Stromal cell of bone marrow (primary cell): ENCODE measurements around the gene CABP7.
"Not testable (repeated sequence)": the region's sequence is repeated elsewhere in the genome, so short reads cannot be mapped to it uniquely, and the experiment has no call there.

Experiments used
- DNase-seq: peaks from one replicate; pipeline ENCODE4 v3.0.0-alpha.2; 2012; ENCODE audit warnings: low read depth

Gene CABP7

DNA sequence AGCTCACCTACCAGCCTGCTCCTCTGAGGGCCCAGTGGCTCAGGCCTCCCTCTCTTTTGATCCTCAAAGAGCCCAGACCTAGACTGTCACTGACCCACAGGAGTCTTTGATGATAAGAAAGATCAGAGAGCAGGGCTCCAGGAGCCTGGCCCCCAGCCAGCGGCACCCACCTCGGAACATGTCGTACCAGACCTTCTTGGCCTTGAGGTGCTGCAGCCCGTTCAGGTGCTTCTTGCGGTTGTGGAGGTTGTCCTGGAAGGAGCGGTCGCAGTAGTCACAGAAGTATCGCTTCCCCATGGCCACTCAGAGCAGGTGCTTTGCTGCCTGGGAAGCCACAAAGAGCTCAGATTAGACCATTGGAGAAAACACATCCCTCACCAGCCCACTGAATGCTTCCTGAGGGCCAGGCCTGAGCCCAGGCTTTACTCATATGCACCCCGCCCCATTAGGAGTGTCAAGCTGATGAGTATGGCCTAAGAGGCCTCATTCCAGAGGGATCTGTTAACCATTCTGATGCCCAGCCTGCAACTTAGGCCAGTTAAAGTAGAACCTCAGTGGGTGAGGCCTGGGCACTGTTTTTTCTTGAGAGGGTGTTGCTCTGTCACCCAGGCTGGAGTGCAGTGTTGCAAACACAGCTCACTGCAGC, 28.6 kb downstream of the CABP7 start:
- DNase-seq: no peak

DNA sequence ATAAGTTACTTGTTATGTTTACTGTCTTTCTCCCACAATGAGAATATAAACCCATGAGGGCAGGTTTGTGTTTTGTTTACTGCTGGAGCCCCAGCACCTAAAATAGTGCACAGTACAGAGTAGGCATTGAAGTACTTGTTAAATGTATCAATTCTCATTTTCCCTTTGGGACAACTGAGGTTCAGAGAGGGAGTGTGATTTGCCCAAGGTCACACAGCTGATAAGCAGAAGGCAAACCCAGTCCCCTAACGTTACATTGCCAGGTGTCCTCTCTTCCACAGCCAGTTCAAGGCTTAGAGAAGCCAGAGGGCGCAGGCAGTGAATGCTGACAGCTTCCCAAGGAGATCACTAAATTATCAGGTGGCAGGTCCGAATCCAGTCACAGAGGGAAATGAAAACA, 30.2 kb downstream of the CABP7 start:
- no peak for DNase-seq

DNA sequence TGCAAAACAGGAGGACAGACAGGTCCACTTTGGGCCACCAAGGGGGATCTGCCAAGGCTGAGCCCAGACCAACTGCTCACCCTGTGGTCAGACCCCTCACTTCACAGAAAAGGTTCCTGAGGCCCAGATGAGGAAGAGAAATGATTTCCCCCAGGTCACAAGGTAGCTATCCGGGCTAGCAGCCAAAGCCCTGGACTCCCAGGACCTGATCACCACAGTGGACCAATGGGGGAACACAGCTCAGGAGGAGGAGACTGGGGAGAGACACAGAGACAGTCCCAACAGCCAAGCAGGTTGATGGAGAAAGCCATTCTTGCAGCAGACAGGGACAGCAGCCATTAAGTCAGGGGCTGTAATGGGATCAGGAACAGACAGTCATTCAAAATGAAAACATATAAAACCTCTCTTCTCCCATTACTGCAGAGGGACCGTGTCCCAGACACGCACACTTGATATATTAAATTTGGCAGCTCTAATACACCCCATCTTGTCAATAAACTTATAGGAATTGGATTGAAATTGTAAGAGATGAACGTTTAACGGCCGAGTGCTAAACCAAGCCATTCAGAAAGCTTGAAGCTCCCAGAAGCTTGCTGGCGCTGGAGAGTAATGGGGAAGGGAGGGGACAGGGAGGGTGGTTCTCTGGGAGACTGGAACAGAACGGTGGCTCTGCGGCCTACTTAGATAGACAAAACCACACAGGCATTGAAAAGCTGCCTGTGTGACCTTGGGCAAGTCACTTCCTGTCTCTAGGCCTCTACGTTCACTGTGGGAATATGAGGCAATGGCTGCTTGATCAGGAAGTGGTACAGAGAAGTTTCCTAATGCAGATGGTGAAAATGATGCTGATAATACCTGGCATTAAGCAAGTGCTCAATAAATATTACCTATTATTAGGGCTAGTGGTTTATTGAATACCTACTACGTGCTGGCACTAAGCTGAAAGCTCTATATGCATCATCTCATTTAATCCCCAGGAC, 31.0 kb downstream of the CABP7 start:
- DNase-seq: no peak

DNA sequence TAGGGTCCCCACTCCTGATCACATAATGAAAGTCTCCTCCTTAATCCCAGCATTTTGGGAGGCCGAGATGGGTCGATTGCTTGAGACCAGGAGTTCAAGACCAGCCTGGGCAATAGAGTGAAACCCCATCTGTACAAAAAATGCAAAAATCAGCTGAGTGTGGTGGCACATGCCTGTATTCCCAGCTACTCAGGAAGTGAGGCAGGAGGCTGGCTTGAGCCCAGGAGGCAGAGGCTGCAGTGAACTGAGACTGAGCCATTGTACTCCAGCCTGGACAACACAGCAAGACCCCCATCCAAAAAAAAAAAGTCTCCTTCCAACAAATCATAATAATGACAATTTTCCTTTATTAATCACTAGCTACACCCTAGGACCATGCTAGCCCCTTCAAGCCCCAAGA, 31.9 kb downstream of the CABP7 start:
- no peak for DNase-seq

DNA sequence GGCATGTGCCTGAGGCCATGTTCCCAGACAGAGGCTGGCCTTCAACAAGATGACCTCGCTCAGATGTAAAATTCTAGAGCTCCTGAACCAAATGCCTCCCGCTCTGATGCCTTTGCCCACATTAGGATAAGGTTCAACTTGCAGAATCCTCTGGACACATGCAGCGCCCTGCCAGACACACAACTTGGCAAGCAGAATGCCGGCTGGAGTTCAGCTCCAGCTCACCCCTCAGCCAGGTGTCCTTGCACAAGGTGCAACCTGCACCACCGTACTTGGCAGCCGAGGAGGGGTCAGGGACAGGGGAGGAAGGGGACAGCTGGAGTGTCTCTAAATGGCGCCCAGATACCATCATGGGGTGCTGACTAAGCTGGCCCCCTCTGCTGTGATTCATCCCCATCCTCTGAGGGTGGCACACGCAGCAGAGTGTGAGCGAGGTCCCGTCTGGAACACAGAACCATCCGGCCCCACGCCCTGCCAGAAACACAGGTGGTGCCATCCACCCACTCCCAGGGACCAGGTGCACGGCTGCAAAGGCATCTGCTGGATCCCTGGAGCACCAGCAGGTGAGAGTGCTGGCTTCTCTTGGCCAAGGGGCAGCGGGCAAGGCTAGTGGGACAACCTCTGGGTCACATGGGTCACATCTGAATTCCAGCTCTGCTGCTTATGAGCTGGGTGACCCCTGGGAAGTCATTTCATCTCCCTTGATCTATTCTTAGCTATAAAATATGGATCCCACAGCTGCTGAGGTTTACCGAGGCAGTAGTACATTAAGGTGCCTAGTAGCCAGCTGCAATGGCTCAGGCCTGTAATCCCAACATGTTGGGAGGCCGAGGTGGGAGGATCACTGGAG, 34.2 kb downstream of the CABP7 start:
- no peak for DNase-seq

DNA sequence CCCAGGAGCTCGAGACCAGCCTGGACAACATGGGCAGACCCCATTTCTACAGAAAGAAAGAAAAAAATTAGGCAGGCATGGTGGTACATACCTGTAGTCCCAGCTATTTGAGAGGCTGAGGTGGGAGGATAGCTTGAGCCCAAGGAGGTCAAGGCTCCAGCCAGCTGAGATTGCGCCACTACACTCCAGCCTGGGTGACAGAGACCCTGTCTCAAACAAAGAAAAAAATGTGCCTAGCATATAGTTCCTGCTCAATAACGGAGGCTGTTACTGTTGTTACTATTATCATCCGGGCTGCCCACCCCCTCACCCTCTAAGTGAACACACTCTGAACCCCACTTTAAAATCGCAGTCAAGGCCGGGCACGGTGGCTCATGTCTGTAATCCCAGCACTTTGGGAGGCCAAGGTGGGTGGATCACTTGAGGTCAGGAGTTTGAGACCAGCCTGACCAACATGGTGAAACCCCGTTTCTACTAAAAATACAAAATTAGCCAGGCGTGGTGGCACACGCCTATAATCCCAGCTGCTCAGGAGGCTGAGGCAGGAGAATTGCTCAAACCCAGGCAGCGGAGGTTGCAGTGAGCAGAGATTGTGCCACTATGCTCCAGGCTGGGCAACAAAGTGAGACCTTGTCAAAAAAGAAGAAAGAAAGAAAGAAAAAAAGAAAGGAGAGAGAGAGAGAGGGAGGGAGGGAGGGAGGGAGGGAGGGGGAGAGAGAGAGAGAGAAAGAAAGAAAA, 35.0 kb downstream of the CABP7 start:
- DNase-seq: not testable (repeated sequence)

DNA sequence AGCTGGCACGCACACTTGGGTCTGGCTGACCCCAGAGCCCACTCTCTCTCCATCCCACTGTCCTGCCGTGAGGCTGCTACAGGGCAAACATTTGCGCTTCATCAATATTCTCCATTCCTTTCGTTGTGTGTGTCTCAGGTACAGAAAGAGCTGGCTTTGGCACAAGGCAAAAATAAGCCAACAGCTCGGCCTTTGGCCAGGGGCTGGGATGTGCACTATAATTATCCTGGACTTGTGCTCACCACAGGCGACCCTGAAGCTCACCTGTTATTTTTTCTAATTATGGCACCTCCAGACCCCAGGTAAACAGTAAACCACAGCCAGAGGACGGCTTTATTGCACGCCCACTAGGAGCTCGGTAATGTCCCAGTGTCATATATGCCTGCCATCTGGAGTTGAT, 36.1 kb downstream of the CABP7 start:
- DNase-seq: no peak

DNA sequence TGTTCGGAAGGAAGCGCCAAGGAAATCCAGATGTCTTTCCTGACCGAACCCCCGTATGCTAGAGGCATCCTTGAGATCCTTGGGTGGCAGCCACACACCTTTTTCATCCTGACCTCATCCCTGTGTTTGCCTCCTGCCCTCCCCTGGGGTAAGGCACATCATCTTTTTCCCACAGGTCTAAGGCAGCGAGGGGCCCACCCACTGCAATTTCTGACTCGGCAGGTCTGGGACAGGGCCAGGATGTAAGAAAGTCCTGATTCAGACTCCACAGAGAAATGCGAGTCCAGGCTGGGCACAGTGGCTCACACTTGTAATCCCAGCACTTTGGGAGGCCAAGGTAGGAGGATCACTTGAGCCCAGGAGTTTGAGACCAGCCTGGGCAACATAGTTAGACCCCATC, 36.5 kb downstream of the CABP7 start:
- DNase-seq: no peak

DNA sequence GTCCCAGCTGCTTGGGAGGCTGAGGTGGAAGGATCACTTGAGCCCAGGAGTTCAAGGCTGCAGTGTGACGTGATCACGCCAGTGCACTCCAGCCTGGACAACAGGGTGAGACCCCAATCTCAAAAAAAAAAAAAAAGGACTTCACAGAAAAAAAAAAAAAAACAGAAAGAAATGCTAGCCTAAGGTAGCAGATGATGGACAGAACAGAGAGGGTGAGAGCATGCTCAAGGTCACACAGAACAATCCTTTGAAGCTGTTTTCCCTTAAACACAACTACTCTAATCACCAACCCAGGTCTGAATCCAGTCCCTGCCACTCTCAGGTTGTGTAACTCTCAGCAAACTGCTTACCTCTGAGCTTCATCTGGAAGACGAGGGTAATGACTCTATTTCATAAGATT, 37.3 kb downstream of the CABP7 start:
- no peak for DNase-seq

DNA sequence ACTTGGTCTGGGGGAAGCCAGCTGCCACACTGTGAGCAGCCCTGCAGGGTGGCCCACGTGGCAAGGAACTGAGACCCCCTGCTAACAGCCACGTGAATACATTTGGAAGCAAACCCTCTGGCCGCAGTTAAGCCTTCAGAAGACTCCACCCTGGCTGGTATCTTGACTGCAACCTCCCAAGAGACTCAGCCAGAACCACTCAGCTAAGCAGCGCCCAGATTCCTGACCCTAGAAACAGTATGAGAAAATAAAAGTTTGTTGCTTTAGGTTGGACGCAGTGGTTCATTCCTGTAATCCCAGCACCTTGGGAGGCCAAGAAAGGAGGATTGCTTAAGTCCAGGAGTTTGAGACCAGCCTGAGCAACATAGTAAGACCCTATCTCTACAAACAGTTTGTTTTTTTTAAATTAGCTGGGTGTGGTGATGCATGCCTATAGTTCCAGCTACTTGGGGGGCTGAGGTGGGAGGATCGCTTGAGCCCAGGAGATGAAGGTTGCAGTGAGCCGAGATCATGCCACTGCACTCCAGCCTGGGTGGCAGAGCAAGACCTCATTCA, 38.3 kb downstream of the CABP7 start:
- no peak for DNase-seq

DNA sequence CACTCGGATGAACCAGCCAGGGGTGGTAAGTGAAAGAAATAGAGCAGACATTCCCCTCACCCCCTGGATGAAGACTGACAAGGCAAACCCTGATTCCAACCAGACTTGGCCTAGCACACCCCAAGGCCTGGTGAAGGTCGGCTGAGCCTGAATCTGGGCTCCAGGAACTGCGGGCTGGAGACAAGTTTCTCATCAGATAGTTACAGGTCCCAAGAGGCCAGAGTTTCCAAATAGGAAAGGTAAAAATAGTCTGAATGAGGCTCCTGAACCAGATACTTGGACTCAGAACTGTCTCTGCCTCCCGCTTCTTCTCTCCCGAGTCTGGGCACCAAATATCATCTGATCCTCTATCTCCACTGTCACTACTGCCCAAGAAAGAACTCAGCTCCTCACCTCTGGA, 39.2 kb downstream of the CABP7 start:
- DNase-seq: no peak

DNA sequence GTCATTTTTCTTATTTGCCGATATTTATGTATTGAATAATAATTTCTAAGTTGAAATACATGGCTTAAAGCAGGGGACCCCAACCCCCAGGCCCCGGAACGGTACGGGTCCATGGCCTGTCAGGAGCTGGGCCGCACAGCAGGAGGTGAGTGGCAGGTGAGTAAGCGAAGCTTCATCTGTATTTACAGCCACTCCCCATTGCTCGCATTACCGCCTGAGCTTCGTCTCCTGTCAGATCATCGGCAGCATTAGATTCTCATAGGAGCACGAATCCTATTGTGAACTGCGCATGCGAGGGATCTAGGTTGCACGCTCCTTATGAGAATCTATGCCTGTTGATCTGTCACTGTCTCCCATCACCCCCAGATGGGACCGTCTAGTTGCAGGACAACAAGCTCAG, 42.5 kb downstream of the CABP7 start:
- DNase-seq: no peak

DNA sequence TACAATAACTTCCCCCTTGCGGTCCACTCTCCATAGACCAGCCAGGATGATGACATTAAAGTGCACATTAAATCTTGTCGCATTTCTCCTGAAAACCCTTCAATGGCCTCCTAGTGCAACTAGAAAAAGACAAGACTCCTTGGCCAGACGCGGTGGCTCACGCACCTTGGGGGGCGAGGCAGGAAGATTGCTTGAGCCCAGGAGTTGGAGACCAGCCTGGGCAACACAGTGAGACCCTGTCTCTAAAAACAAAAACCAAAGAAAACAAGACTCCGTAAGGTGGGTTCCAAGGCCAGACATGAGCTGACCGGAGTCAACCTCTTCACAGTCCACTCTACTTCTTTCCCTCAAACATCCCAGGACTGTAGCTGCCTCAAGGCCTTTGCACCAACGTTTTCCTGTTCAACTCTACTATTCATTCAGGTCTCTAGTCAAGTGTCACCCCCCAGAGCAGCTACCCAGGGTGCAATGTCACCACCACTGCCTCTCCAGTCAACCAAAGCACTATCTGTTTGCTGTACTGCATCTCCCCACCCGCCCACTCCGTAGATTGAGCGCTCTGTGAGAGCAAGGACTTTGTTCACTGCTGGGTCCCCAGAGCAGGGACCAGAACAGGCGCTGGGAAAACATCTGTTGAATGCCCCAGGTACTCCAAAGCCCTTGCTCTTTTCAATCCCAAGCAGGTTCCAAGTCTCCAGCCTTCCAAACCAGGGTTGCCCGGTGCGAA, 46.3 kb downstream of the CABP7 start:
- DNase-seq: no peak

DNA sequence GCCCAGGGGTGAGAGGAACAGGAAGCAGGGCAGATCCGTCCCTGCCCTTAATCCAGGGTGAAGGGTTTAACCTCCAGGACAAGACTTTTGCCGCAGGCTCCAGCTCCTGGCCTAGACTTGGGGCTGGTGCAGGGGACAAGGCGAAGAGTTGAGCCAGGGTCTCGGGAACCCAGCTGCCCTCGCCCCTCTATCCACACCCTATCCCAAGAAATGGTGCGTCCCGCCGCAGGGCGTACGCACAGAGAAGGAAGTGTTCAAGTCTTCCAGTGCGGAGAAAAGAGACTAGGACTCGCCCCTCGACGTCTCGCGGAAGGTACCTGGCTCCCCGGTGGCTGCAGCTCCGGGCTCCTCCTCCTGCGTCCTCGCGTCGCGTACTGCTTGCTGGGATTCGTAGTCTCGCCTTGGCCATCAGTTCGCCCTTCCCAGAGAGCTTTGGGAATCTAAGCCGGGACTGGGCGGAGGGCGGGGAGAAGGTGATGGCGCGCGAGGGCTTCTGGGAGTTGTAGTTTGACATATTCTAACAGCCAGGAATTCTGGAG, 46.9 kb downstream of the CABP7 start, which contains the start of gene ZMAT5:
Gene ZMAT5 (minus strand): TSS at position 376 of the 539 bp plus-strand sequence. CDS start 18,463 bp downstream, outside the sequence.
- peak; percentile 95 for DNase-seq

DNA sequence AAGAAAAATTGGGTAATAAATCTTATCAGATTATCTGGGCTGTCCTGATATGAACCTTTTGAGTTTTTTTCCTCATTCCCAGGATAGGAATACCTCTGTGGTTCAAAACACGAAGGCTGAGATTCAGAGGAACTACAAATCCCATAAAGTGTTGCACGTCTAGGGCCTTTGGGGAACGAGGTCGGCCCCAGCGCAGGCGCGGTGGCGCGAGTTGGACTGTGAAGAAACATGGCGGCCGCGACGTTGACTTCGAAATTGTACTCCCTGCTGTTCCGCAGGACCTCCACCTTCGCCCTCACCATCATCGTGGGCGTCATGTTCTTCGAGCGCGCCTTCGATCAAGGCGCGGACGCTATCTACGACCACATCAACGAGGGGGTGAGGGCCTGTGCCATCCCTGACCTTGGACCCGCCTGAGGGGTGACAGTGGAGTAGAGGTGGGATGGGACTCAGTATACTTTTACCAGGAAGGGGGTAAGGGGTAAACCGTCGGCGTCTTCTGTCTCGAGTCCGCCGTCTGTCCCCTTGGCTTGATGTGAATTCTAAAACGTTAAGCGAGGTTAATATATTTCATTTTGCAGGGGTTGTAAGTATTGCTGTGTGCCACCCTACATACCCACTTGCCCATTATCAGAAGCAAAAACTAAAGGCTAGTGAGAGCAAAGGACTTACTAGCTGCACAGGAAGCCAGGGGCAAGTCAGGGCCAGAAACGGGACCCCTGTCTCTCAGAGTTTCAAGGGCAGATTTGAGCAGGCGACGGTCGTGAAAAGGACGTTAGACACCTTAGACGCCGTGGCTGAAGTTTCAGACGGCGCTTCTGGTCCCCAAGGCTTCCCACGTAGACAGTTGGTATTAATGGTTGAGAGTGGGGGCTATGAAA, 47.6 kb downstream of the CABP7 start, which contains the start of gene UQCR10:
Gene UQCR10 (plus strand): TSS at position 199 of the 881 bp plus-strand sequence. CDS start 30 bp downstream, at position 229.
- peak; percentile 79 for DNase-seq

DNA sequence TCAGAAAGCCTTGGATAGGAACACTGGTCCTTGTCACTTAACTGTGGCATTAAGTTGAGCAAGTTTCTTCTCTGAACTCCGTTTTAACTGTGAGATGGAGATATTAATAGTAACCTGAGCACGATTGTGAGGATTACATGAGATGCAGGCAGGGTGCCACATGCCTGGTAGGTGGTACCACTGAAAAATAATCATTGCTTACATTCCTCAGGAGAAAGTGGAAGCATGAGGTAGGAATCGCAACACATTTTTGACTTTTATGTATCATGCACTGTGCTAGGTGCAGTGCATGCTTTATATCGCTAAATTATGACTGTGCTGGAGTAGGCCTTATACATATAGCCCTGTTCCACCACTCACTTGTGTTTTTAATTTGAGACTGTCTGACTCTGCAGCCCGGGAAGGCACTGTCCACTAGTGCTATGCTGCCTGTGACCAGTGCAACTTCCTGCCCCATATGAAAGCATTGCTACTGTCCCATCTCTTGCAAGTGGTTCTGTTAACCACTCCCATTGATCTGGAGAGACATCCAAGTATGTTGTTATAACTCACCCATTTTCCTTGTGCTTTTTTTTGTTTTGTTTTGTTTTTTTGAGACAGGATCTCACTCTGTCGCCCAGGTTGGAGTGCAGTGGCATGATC, 48.4 kb downstream of the CABP7 start:
- DNase-seq: no peak

DNA sequence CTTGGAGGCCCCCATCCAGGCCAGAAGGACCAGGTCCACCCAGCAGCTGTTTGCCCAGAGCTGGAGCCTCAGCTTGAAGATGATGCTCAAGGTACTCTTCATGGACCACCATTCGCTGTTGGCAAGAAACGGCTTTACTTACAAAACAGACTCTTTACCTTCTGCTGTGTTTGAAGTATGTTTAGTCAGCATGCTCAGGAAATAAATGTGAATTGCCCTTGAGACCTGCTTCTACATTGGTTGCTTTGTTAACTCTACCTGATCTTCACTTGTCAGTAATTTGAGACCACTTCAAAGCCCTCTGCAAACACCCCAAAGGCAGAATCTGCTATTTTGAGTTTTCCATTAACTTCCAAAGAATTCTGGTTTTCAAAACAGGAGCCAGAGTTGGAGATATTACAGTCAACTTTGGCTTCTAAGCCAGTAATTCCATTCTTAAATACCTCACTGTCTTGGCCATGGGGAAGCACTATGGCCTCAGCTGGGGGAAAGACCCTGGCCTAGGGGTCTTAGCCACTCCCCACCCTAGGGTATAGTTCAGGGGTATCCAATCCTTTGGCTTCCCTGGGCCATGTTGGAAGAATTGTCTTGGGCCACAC, 50.0 kb downstream of the CABP7 start:
- DNase-seq: no peak

DNA sequence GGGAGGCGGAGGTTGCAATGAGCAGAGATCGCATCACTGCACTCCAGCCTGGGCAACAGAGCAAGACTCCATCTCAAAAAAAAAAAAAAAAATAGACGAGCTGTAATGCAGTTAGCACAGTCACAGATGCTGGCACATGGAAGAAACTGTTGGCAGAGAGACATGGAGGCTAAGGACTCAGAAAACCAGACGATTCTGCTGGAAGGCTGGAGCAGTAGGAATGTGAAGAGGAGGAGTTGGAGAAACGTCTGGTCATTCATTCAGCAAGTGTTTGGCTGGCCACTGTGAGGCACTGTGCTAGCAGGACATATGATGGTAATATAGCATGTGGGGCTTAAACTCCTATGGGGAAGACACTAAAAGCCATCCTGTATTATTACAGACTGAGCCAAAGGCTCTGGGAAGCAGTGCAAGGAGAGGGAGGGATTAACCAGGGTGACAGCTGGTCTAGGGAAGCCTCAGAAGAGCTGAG, 52.4 kb downstream of the CABP7 start:
- peak; percentile 70 for DNase-seq
